ENCODE data around the gene TBC1D25. TPM values are rescaled to one million over a fixed set of nuclear protein-coding genes. Genes with fewer than 3 reads are reported as not detected.

Gene TBC1D25
- total RNA-seq, 4 donors from 2014 or later, result 9.9 to 15.9 (median 12.2) TPM

DNA sequence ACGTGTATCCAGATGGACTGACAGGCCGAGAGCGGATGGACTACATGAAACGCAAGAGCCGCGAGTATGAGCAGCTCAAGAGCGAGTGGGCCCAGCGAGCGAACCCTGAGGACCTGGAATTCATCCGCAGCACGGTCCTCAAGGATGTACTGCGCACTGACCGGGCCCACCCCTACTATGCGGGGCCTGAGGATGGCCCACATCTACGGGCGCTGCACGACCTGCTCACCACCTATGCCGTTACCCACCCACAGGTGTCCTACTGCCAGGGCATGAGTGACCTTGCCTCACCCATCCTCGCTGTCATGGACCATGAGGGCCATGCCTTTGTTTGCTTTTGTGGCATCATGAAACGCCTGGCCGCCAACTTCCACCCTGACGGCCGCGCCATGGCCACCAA, 20.1 kb downstream of the TBC1D25 start:
- Histone ChIP-seq H3K27ac (no peak overlapping the region), H3K4me1 (no peaks in the 10 kb centered on the region), H3K9me3 (no peaks in the 10 kb centered on the region), H3K27me3 (no peaks in the 10 kb centered on the region), H3K36me3 (peaks cover 0 to 49% (median 0%) of the 10 kb centered on the region in 3 donors), H3K4me3 (no peak overlapping the region)
- 84 to 93% methylated on average over 5 to 21 of the region's 24 CpGs for WGBS, 2 donors
- no peak for TF ChIP-seq POLR2A (IDR thresholded peaks at IDR 0.05)
- TF ChIP-seq, protein P1, sequence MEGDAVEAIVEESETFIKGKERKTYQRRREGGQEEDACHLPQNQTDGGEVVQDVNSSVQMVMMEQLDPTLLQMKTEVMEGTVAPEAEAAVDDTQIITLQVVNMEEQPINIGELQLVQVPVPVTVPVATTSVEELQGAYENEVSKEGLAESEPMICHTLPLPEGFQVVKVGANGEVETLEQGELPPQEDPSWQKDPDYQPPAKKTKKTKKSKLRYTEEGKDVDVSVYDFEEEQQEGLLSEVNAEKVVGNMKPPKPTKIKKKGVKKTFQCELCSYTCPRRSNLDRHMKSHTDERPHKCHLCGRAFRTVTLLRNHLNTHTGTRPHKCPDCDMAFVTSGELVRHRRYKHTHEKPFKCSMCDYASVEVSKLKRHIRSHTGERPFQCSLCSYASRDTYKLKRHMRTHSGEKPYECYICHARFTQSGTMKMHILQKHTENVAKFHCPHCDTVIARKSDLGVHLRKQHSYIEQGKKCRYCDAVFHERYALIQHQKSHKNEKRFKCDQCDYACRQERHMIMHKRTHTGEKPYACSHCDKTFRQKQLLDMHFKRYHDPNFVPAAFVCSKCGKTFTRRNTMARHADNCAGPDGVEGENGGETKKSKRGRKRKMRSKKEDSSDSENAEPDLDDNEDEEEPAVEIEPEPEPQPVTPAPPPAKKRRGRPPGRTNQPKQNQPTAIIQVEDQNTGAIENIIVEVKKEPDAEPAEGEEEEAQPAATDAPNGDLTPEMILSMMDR (IDR thresholded peaks at IDR 0.05), result no peak
- no peak for TF ChIP-seq EP300 (IDR thresholded peaks at IDR 0.05)
- no peak for DNase-seq (ENCODE audit: low spot score in 2 of 2)

- Histone ChIP-seq H3K4me3 (no peak overlapping the region), H3K27ac (no peak overlapping the region), H3K27me3 (no peaks in the 10 kb centered on the region), H3K4me1 (no peaks in the 10 kb centered on the region), H3K36me3 (peaks cover 0 to 51% (median 0%) of the 10 kb centered on the region in 3 donors), H3K9me3 (no peaks in the 10 kb centered on the region)
- DNase-seq (ENCODE audit: low spot score in 2 of 2), result no peak
- WGBS, 2 donors, result 90 to 96% methylated on average over 5 to 14 of the region's 14 CpGs
- TF ChIP-seq EP300 (IDR thresholded peaks at IDR 0.05) (no peak), POLR2A (IDR thresholded peaks at IDR 0.05) (no peak)
- TF ChIP-seq, protein P1 (IDR thresholded peaks at IDR 0.05), result no peak
Measured at GRCh38 chrX:48560056-48560455, 20.5 kb downstream of the TBC1D25 start.

GRCh38 chrX:48560681-48561080, 21.2 kb downstream of the TBC1D25 start:
- DNase-seq (ENCODE audit: low spot score in 2 of 2), result no peak
- Histone ChIP-seq H3K36me3 (peaks cover 0 to 51% (median 0%) of the 10 kb centered on the region in 3 donors), H3K4me1 (no peaks in the 10 kb centered on the region), H3K27ac (no peak overlapping the region), H3K27me3 (no peaks in the 10 kb centered on the region), H3K9me3 (no peaks in the 10 kb centered on the region), H3K4me3 (no peak overlapping the region)
- WGBS, 2 donors, result 92 to 97% methylated on average over 8 to 12 of the region's 12 CpGs
- TF ChIP-seq EP300 (IDR thresholded peaks at IDR 0.05) (no peak), POLR2A (IDR thresholded peaks at IDR 0.05) (no peak)
- TF ChIP-seq, protein P1 (IDR thresholded peaks at IDR 0.05), result no peak

- Histone ChIP-seq H3K4me3 (no peak overlapping the region), H3K36me3 (no peaks in the 10 kb centered on the region), H3K27me3 (no peaks in the 10 kb centered on the region), H3K9me3 (no peaks in the 10 kb centered on the region), H3K27ac (no peak overlapping the region), H3K4me1 (no peaks in the 10 kb centered on the region)
- WGBS, 2 donors, result 71 to 80% methylated on average over 1 of the region's 1 CpG
- DNase-seq (ENCODE audit: low spot score in 2 of 2), result no peak
- TF ChIP-seq POLR2A (IDR thresholded peaks at IDR 0.05), result no peak
- no peak for TF ChIP-seq EP300 (IDR thresholded peaks at IDR 0.05)
- TF ChIP-seq, protein P1 (IDR thresholded peaks at IDR 0.05), result no peak
Measured at GRCh38 chrX:48569958-48570357, 30.4 kb downstream of the TBC1D25 start.

GRCh38 chrX:48573690-48574269, 34.3 kb downstream of the TBC1D25 start:
- peaks cover 0 to 38% (median 0%) of the 10 kb centered on the region in 3 donors for H3K36me3 ChIP-seq
- H3K4me3 ChIP-seq, result peak overlapping the region; percentile 22 to 79 (median 56)
- H3K27me3 ChIP-seq, result no peaks in the 10 kb centered on the region
- peaks cover 0 to 20% (median 12%) of the 10 kb centered on the region in 4 donors for H3K4me1 ChIP-seq
- WGBS, 2 donors, result 6 to 57% methylated on average over 11 to 19 of the region's 19 CpGs
- H3K27ac ChIP-seq, result peak overlapping the region; percentile 94 to 100 (median 99)
- peak; percentile 14 to 15 for DNase-seq (ENCODE audit: low spot score in 2 of 2)
- H3K9me3 ChIP-seq, result no peaks in the 10 kb centered on the region
- TF ChIP-seq, protein P1 (IDR thresholded peaks at IDR 0.05), result no peak
- TF ChIP-seq EP300 (IDR thresholded peaks at IDR 0.05) (no peak), POLR2A (IDR thresholded peaks at IDR 0.05) (no peak)
